Retinal pigment epithelial cell (primary cell): ENCODE data around the gene RAB34.

Experiments used
- DNase-seq: peaks from one replicate; pipeline ENCODE4 v3.0.0-alpha.2; 2010; ENCODE audit warnings: low read depth
- H3K4me3 ChIP-seq: 2 replicates; pipeline ENCODE4 v1.5.1; 2011; ENCODE audit warnings: mild to moderate bottlenecking, low read length, control low read depth, moderate library complexity
- TF ChIP-seq, protein P1 (sequence below): conservative IDR thresholded peaks from 2 replicates; pipeline ENCODE4 v1.5.1; 2011; ENCODE audit warnings: low read depth, low read length, control low read depth, inconsistent platforms

The RAB34 gene

DNA sequence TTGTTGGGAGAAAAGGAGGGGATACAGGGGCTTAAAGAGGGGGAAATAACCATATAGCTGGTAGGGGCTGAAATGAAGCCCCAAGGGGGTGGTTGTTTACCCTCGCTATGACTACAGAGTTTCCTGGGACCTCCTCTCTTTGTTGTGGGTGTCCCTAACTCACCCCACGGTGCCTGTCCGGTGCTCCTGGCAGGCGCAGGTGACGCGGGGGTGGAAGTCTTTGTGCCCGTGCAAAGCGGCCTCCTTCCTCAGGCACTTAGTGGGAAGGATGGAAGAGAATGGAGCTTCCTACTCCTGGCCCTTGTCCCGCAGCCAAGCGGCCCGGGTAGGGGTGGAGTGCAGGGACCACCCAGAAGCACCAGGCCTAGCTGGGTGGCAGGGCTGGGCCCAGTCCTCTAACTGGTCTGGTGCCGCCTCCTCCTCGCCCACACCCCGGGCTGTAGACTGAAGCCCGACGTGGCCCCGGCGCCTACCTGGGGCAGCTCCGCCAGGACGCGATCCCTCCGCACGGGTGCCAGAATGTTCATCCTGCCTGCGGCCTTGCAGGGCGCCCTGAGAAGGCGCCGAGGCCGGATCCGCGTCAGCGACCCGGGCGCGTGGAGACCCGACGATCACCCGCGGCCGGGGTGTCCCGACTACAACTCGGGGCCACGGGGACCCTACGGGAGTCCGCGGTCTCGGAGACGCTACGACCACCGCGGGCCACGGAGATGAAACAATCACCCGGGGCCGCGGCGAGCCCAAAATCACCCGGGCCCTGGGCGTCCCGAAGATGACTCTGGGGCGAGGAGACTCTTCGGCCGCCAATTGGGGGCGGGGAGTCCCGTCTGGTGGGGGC, 709 bp downstream of the RAB34 start:
- H3K4me3 ChIP-seq: peak overlapping the region; percentile 81
- DNase-seq: peak; percentile 8
- TF ChIP-seq, protein P1, sequence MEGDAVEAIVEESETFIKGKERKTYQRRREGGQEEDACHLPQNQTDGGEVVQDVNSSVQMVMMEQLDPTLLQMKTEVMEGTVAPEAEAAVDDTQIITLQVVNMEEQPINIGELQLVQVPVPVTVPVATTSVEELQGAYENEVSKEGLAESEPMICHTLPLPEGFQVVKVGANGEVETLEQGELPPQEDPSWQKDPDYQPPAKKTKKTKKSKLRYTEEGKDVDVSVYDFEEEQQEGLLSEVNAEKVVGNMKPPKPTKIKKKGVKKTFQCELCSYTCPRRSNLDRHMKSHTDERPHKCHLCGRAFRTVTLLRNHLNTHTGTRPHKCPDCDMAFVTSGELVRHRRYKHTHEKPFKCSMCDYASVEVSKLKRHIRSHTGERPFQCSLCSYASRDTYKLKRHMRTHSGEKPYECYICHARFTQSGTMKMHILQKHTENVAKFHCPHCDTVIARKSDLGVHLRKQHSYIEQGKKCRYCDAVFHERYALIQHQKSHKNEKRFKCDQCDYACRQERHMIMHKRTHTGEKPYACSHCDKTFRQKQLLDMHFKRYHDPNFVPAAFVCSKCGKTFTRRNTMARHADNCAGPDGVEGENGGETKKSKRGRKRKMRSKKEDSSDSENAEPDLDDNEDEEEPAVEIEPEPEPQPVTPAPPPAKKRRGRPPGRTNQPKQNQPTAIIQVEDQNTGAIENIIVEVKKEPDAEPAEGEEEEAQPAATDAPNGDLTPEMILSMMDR: no peak

DNA sequence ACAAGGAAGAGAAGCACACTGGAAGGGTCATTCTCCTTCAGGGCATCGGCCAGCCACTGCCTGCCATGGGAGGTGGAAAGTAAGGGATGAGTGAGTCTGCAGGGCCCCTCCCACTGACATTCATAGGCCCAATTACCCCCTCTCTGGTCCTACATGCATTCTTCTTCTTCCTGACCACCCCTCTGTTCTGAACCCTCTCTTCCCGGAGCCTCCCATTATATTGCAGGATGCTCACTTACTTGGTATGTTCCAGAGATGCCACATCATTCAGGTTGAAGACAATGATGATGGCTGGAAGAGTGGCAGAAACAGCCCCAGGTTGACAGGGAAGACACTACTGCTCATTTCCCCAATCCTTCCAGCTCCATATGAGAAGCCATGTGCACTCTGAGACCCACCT, 2.5 kb downstream of the RAB34 start:
- DNase-seq: no peak
- TF ChIP-seq, protein P1: no peak
- H3K4me3 ChIP-seq: no peak overlapping the region

DNA sequence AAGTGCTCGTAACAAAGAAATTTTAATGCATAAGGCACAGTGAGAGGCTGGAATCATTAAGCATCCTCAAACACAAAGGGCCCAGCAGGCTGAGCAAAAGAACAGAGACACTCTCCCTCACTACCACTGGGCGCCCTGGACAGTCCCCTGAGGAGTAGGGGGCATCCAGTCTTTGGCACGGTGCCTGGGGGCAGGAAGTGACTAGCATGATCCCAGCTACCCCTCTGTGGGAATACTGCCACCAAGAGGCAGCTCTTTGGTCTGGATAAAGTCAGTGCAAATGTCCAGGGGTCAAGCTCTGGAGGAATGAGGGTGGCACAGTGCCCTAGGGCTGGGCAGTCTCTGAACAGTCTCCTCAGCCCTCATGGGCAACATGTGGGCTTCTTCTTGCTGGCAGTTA, 3.4 kb downstream of the RAB34 start:
- no peak overlapping the region for H3K4me3 ChIP-seq
- DNase-seq: no peak
- TF ChIP-seq, protein P1: no peak

DNA sequence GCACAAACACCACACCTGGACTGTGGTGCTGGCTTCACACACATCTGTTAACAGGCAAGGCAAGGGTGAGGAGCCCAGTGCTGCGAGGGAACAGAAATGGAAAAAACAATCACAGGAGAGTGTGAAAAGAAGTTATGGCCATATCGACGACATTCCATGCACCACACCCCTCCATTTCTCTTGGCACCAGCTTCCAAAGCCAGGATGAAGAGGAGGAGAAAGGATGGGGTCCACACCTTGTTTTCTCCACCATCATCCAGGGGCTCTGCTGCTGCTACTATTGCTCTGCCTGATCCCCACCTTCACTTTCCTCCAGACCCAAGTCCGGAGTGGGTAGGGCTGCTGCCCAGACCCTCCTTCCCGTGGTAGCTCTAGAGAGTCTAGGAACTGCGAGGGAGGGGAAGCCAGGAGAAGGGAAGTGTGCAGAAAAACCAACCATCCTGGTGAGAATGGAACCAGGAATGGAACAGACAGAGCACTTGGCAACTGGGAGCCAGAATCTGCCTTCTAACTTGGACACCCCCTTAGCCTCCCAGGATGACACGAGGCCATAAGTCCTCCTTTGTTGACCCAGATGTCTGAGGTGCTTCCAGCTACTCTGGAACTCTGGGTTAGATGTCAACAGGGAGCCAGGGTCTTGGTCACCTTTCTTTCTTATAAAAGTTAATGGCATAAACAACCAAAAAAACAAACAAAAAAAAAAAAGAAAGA, 4.8 kb downstream of the RAB34 start:
- no peak overlapping the region for H3K4me3 ChIP-seq
- TF ChIP-seq, protein P1: no peak
- no peak for DNase-seq

DNA sequence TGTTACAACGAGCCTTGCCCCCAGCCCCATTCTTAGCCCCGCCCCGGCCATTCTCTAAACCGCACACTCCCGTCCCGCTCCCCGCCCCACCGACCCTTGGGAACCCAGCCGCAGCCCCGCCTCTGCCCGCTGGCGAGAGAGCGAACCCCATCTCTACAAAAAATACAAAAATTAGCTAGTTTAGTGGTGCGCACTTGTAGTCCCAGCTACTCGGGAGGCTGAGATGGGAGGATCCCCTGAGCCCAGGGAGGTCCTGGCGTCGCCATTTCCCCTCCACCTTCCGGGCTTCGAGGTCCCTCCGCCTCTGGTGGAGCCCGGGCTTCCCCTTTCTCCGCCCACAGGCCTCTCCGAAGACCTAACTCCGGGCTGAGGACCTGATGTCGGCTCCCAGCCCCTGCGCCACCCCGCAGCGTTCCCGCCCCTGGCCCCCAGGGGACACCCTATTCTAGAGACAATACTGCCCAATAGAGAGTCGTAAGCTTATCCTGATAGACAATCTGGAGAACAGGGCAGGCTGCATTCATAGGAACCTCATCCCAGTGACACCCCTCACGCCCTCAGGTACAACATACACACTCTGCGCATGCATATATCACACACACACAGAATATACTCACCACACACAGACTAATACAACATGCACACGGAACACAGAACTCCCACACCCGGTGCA, 5.5 kb downstream of the RAB34 start:
- H3K4me3 ChIP-seq: peak overlapping the region; percentile 39
- TF ChIP-seq, protein P1: no peak
- no peak for DNase-seq

DNA sequence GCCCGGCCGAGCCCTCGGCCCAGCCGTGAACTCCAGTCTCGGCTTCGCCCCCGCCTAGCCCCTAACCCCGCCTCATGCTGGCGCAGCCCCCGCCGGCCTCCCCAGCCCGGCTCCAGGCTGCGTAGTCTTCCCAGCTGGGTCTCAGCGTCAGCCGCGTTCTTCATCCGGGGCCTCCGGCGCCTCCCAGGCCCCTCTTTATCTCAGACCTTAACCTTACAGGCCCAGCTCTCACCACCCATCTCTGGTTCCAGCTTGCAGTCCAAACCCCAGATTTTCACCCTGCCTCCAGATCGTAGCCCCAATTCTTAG, 6.0 kb downstream of the RAB34 start, which contains the start of gene PROCA1:
PROCA1 (minus strand) TSS at position 166 of the 309 bp plus-strand sequence. CDS start 228 bp downstream, outside the sequence.
- TF ChIP-seq, protein P1: no peak
- DNase-seq: no peak
- H3K4me3 ChIP-seq: peak within 1 kb of the TSS; percentile 58
